Mesendoderm (in vitro differentiated cells): ENCODE data around the gene GOLGA8B.

Source experiments
- DNase-seq: peaks from one replicate; pipeline ENCODE4 v3.0.0; 2013
- H2AK5ac ChIP-seq: 2 replicates; pipeline ENCODE4 v1.6.1; 2013; ENCODE audit warnings: low read length, inconsistent platforms
- H2BK120ac ChIP-seq: 2 replicates; pipeline ENCODE4 v1.6.1; 2013; ENCODE audit warnings: low read depth, mild to moderate bottlenecking, low read length, moderate library complexity, mixed read lengths
- H2BK15ac ChIP-seq: replicated peaks from 2 replicates; pipeline ENCODE4 v1.6.1; 2013; ENCODE audit warnings: low read depth, mild to moderate bottlenecking, moderate library complexity
- H2BK5ac ChIP-seq: 2 replicates; pipeline ENCODE4 v1.6.1; 2013; ENCODE audit warnings: low read length, inconsistent platforms
- H3K18ac ChIP-seq: 2 replicates; pipeline ENCODE4 v1.6.1; 2013; ENCODE audit warnings: mild to moderate bottlenecking, low read length, mixed read lengths
- H3K23ac ChIP-seq: one replicate; pipeline ENCODE4 v1.6.1; 2013; ENCODE audit warnings: low read length
- H3K27ac ChIP-seq: 2 replicates; pipeline ENCODE4 v1.5.1; 2013; ENCODE audit warnings: low read depth, mild to moderate bottlenecking, inconsistent platforms, low read length, moderate library complexity
- H3K27me3 ChIP-seq: 2 replicates; pipeline ENCODE4 v1.6.1; 2013; ENCODE audit warnings: low read length, control low read depth, mild to moderate bottlenecking, inconsistent platforms; ENCODE audit not compliant: insufficient read depth, poor library complexity
- H3K36me3 ChIP-seq: 2 replicates; pipeline ENCODE4 v1.6.1; 2013; ENCODE audit warnings: low read length, inconsistent platforms; ENCODE audit not compliant: control insufficient read depth, insufficient read depth
- H3K4ac ChIP-seq: one replicate; pipeline ENCODE4 v1.6.1; 2013; ENCODE audit warnings: low read depth, mild to moderate bottlenecking, low read length, moderate library complexity
- H3K4me1 ChIP-seq: 2 replicates; pipeline ENCODE4 v1.6.1; 2013; ENCODE audit warnings: low read depth, low read length, inconsistent platforms; ENCODE audit not compliant: control insufficient read depth
- H3K4me2 ChIP-seq: 2 replicates; pipeline ENCODE4 v1.6.1; 2013; ENCODE audit warnings: low read length
- H3K4me3 ChIP-seq: 2 replicates; pipeline ENCODE4 v1.5.1; 2013; ENCODE audit warnings: mild to moderate bottlenecking, low read length
- H3K56ac ChIP-seq: one replicate; pipeline ENCODE4 v1.6.1; 2013; ENCODE audit warnings: low read length
- H3K79me1 ChIP-seq: 2 replicates; pipeline ENCODE4 v1.6.1; 2013; ENCODE audit warnings: low read length, inconsistent platforms
- H3K79me2 ChIP-seq: 2 replicates; pipeline ENCODE4 v1.6.1; 2013; ENCODE audit warnings: mild to moderate bottlenecking, low read length; ENCODE audit not compliant: control insufficient read depth, insufficient read depth
- H3K9ac ChIP-seq: 2 replicates; pipeline ENCODE4 v1.6.1; 2013; ENCODE audit warnings: low read length, inconsistent platforms
- H4K5ac ChIP-seq: one replicate; pipeline ENCODE4 v1.6.1; 2013; ENCODE audit warnings: low read length
- H4K8ac ChIP-seq: one replicate; pipeline ENCODE4 v1.6.1; 2013; ENCODE audit warnings: low read depth, mild to moderate bottlenecking, control low read depth, low read length, moderate library complexity
- WGBS: extraction: QIAGEN DNeasy Blood & Tissue Kit; methylation state at CpG from one replicate; pipeline ENCODE4 v1.1.7; 2013; ENCODE audit warnings: low lambda C conversion rate, missing lambda C conversion rate; ENCODE audit not compliant: insufficient coverage; ENCODE audit errors: extremely low coverage; 5-methylcytosine and 5-hydroxymethylcytosine counted together

The GOLGA8B gene

DNA sequence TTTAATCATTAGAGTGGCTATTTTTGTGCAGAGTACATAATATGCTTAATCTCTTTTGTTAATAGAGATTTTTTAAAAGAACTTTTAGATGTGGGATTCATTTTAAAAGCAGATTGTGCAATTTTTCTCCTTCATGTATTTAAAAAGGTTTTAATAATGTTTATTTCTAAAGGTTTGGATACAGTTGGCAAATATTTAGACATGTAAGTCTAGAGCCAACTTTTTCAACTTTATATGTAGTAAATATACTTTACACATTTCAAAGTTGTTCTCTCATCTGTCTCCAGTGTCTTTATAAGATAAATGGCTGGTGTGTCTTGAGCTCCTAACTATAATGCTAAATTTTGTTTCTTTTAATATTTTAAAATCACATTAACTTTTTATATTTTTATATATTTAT lies 22.7 kb upstream of the GOLGA8B start:
- Histone ChIP-seq H3K4me3 (no peak overlapping the region), H3K79me2 (no peaks in the 10 kb centered on the region), H2AK5ac (no peak overlapping the region), H3K9ac (no peak overlapping the region), H3K56ac (no peak overlapping the region), H2BK5ac (no peak overlapping the region), H4K5ac (no peak overlapping the region), H3K4me1 (no peaks in the 10 kb centered on the region), H3K27ac (no peak overlapping the region), H3K4me2 (no peak overlapping the region), H2BK15ac (no peak overlapping the region), H3K18ac (no peak overlapping the region), H4K8ac (no peak overlapping the region), H3K36me3 (no peaks in the 10 kb centered on the region), H2BK120ac (no peak overlapping the region), H3K23ac (no peak overlapping the region), H3K27me3 (no peaks in the 10 kb centered on the region), H3K4ac (no peak overlapping the region), H3K79me1 (no peaks in the 10 kb centered on the region)
- no peak for DNase-seq

- DNase-seq, result no peak
- Histone ChIP-seq H3K23ac (no peak overlapping the region), H3K79me1 (no peaks in the 10 kb centered on the region), H3K27ac (no peak overlapping the region), H3K4me2 (no peak overlapping the region), H3K18ac (no peak overlapping the region), H2BK120ac (no peak overlapping the region), H3K79me2 (no peaks in the 10 kb centered on the region), H3K56ac (no peak overlapping the region), H2BK5ac (no peak overlapping the region), H2AK5ac (no peak overlapping the region), H4K8ac (no peak overlapping the region), H3K4me3 (no peak overlapping the region), H3K27me3 (no peaks in the 10 kb centered on the region), H3K9ac (no peak overlapping the region), H3K36me3 (no peaks in the 10 kb centered on the region), H2BK15ac (no peak overlapping the region), H3K4me1 (no peaks in the 10 kb centered on the region), H3K4ac (no peak overlapping the region), H4K5ac (no peak overlapping the region)
- WGBS, result no CpG with 5 or more reads among the region's 8 CpGs
Measured at GRCh38 chr15:34603095-34603494, 19.6 kb upstream of the GOLGA8B start.

GRCh38 chr15:34600923-34601322 lies 17.5 kb upstream of the GOLGA8B start:
- Histone ChIP-seq H3K36me3 (no peaks in the 10 kb centered on the region), H3K79me2 (no peaks in the 10 kb centered on the region), H3K9ac (no peak overlapping the region), H3K4me2 (no peak overlapping the region), H3K23ac (no peak overlapping the region), H4K5ac (no peak overlapping the region), H3K4ac (no peak overlapping the region), H3K4me1 (no peaks in the 10 kb centered on the region), H2BK120ac (no peak overlapping the region), H2BK15ac (no peak overlapping the region), H2AK5ac (no peak overlapping the region), H3K27ac (no peak overlapping the region), H3K27me3 (no peaks in the 10 kb centered on the region), H2BK5ac (no peak overlapping the region), H3K4me3 (no peak overlapping the region), H3K79me1 (no peaks in the 10 kb centered on the region), H3K18ac (no peak overlapping the region), H4K8ac (no peak overlapping the region), H3K56ac (no peak overlapping the region)
- DNase-seq, result no peak

GRCh38 chr15:34598799-34599585 lies 15.5 kb upstream of the GOLGA8B start:
- Histone ChIP-seq H3K4me1 (no peaks in the 10 kb centered on the region), H3K18ac (no peak overlapping the region), H3K4me3 (no peak overlapping the region), H3K79me1 (no peaks in the 10 kb centered on the region), H3K56ac (no peak overlapping the region), H2BK5ac (no peak overlapping the region), H2BK15ac (no peak overlapping the region), H3K9ac (no peak overlapping the region), H3K4ac (no peak overlapping the region), H3K4me2 (no peak overlapping the region), H2BK120ac (no peak overlapping the region), H3K36me3 (no peaks in the 10 kb centered on the region), H4K5ac (no peak overlapping the region), H3K79me2 (no peaks in the 10 kb centered on the region), H3K27me3 (no peaks in the 10 kb centered on the region), H3K23ac (no peak overlapping the region), H2AK5ac (no peak overlapping the region), H3K27ac (no peak overlapping the region), H4K8ac (no peak overlapping the region)
- no peak for DNase-seq
- no CpG with 5 or more reads among the region's 2 CpGs for WGBS

- DNase-seq, result no peak
- H2BK15ac ChIP-seq, result no peak overlapping the region
Measured at GRCh38 chr15:34597316-34597715, 13.9 kb upstream of the GOLGA8B start.

DNA sequence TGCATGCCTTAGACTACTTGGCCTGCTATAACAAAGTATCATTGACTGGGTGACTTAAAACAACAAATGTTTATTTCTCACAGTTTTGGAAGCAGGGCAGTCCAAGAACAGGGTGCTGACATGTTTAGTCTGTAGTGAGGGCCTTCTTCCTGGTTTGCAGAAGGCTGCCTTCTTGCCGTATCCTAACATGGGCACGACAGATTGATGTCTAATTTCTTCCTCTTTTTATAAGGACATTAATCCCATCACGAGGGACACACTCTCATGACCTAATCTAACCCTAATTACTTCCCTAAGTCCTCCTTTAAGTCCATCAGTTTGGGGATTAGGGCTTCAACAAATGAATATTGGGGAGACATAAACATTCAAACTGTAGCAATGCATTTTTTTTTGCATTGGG lies 10.9 kb upstream of the GOLGA8B start:
- H3K27me3 ChIP-seq, result no peaks in the 10 kb centered on the region
- H3K56ac ChIP-seq, result no peak overlapping the region
- H2BK5ac ChIP-seq, result no peak overlapping the region
- no peak overlapping the region for H3K4me3 ChIP-seq
- no peaks in the 10 kb centered on the region for H3K36me3 ChIP-seq
- no peak overlapping the region for H2BK120ac ChIP-seq
- H3K4ac ChIP-seq, result no peak overlapping the region
- H3K23ac ChIP-seq, result no peak overlapping the region
- no peak overlapping the region for H3K27ac ChIP-seq
- no peak overlapping the region for H3K9ac ChIP-seq
- no peak overlapping the region for H4K8ac ChIP-seq
- no CpG with 5 or more reads among the region's 3 CpGs for WGBS
- H3K79me2 ChIP-seq, result no peaks in the 10 kb centered on the region
- DNase-seq, result no peak
- no peak overlapping the region for H2BK15ac ChIP-seq
- H2AK5ac ChIP-seq, result no peak overlapping the region
- H3K4me2 ChIP-seq, result no peak overlapping the region
- H3K4me1 ChIP-seq, result no peaks in the 10 kb centered on the region
- H4K5ac ChIP-seq, result no peak overlapping the region
- no peaks in the 10 kb centered on the region for H3K79me1 ChIP-seq
- no peak overlapping the region for H3K18ac ChIP-seq

More at GRCh38 chr15:34597316-34597715, 13.9 kb upstream of the GOLGA8B start:
- Histone ChIP-seq H2AK5ac (no peak overlapping the region), H2BK120ac (no peak overlapping the region), H3K4ac (no peak overlapping the region), H3K36me3 (no peaks in the 10 kb centered on the region), H3K27me3 (no peaks in the 10 kb centered on the region), H3K79me1 (no peaks in the 10 kb centered on the region), H3K18ac (no peak overlapping the region), H3K79me2 (no peaks in the 10 kb centered on the region), H4K8ac (no peak overlapping the region), H3K27ac (no peak overlapping the region), H4K5ac (no peak overlapping the region), H3K23ac (no peak overlapping the region), H3K9ac (no peak overlapping the region), H2BK5ac (no peak overlapping the region), H3K4me3 (no peak overlapping the region), H3K4me1 (no peaks in the 10 kb centered on the region), H3K4me2 (no peak overlapping the region), H3K56ac (no peak overlapping the region)
